HL-60 (cell line): ENCODE results near the gene SLCO2A1.

Source experiments
- DNase-seq, 2 experiments: peaks; one replicate each; pipeline ENCODE4 v3.0.0-alpha.2; 2010 to 2020; ENCODE audit warnings: low read depth in 1 of 2, low spot score in 1 of 2
- H3K27ac ChIP-seq: fragments of 250-450 bp; sonication (Bioruptor Pico); replicated peaks from 2 replicates; pipeline ENCODE4 v1.5.1; 2020; ENCODE audit warnings: mild to moderate bottlenecking, moderate library complexity
- H3K27me3 ChIP-seq: fragments of 250-450 bp; sonication (Bioruptor Pico); 2 replicates; pipeline ENCODE4 v1.5.1; 2021; ENCODE audit warnings: mild to moderate bottlenecking, moderate library complexity; ENCODE audit not compliant: insufficient read depth, poor library complexity, severe bottlenecking
- H3K4me3 ChIP-seq: replicated peaks from 2 replicates; pipeline ENCODE4 v1.5.1; 2011; ENCODE audit warnings: mild to moderate bottlenecking, control low read depth, low read length; ENCODE audit not compliant: insufficient read depth
- GABPA ChIP-seq: IDR thresholded peaks from 2 replicates; pipeline ENCODE4 v1.6.1; 2012; ENCODE audit warnings: low read depth
- POLR2AphosphoS5 ChIP-seq: IDR thresholded peaks from 2 replicates; pipeline ENCODE4 v1.6.1; 2012; ENCODE audit warnings: low read depth
- SPI1 ChIP-seq: IDR thresholded peaks from 2 replicates; pipeline ENCODE4 v1.6.1; 2012; ENCODE audit warnings: low read depth, mild to moderate bottlenecking, borderline replicate concordance
- TF ChIP-seq, protein P1 (sequence below): IDR thresholded peaks from one replicate; pipeline ENCODE4 v1.5.1; 2011; ENCODE audit warnings: low read length, control low read depth, inconsistent platforms; ENCODE audit not compliant: insufficient read depth
- TF ChIP-seq, protein P2 (sequence below): IDR thresholded peaks from 2 replicates; pipeline ENCODE4 v1.6.1; 2012; ENCODE audit warnings: low read depth; ENCODE audit not compliant: insufficient replicate concordance

SLCO2A1 gene

DNA sequence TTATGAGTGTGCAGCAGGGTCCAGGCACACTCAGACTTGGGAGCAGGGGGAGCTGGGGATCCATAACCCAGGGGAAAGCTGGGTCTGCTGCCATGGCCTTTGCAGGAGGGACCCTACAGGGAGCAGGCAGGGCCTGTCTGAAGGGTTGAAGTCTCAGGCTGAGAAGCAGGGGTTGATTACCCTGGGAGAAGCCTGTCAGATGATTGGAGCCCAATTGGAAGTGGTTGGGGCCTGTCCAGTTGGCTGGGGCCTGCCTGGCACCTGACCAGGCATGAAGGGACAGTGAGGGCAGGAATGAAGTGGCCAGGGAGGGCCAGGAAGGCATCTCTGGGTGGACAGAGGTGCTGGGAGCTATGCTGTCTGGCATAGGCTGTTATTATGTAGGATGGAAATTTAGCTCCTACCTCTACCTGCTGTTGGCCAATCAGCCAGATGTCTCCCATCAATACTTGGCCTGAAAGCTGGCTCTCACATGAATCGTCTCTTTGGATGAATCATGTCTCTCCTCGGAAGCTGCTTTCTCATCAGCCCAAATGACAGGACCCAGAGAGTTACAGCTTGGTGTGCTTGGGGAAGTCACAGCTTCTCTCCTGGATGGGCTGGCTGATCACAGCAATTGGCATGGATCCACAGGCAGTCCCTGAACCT lies 27.4 kb upstream of the SLCO2A1 start:
- H3K27me3 ChIP-seq = no peaks in the 10 kb centered on the region
- H3K27ac ChIP-seq = no peak overlapping the region
- no peak for DNase-seq
- H3K4me3 ChIP-seq = no peak overlapping the region
- TF ChIP-seq, protein P1, sequence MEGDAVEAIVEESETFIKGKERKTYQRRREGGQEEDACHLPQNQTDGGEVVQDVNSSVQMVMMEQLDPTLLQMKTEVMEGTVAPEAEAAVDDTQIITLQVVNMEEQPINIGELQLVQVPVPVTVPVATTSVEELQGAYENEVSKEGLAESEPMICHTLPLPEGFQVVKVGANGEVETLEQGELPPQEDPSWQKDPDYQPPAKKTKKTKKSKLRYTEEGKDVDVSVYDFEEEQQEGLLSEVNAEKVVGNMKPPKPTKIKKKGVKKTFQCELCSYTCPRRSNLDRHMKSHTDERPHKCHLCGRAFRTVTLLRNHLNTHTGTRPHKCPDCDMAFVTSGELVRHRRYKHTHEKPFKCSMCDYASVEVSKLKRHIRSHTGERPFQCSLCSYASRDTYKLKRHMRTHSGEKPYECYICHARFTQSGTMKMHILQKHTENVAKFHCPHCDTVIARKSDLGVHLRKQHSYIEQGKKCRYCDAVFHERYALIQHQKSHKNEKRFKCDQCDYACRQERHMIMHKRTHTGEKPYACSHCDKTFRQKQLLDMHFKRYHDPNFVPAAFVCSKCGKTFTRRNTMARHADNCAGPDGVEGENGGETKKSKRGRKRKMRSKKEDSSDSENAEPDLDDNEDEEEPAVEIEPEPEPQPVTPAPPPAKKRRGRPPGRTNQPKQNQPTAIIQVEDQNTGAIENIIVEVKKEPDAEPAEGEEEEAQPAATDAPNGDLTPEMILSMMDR = no peak
- TF ChIP-seq, protein P2, sequence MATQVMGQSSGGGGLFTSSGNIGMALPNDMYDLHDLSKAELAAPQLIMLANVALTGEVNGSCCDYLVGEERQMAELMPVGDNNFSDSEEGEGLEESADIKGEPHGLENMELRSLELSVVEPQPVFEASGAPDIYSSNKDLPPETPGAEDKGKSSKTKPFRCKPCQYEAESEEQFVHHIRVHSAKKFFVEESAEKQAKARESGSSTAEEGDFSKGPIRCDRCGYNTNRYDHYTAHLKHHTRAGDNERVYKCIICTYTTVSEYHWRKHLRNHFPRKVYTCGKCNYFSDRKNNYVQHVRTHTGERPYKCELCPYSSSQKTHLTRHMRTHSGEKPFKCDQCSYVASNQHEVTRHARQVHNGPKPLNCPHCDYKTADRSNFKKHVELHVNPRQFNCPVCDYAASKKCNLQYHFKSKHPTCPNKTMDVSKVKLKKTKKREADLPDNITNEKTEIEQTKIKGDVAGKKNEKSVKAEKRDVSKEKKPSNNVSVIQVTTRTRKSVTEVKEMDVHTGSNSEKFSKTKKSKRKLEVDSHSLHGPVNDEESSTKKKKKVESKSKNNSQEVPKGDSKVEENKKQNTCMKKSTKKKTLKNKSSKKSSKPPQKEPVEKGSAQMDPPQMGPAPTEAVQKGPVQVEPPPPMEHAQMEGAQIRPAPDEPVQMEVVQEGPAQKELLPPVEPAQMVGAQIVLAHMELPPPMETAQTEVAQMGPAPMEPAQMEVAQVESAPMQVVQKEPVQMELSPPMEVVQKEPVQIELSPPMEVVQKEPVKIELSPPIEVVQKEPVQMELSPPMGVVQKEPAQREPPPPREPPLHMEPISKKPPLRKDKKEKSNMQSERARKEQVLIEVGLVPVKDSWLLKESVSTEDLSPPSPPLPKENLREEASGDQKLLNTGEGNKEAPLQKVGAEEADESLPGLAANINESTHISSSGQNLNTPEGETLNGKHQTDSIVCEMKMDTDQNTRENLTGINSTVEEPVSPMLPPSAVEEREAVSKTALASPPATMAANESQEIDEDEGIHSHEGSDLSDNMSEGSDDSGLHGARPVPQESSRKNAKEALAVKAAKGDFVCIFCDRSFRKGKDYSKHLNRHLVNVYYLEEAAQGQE = no peak
- TF ChIP-seq GABPA (no peak), SPI1 (no peak), POLR2AphosphoS5 (no peak)

- TF ChIP-seq GABPA = no peak
- TF ChIP-seq, protein P1 = no peak
- TF ChIP-seq POLR2AphosphoS5 = no peak
- TF ChIP-seq, protein P2 = no peak
- TF ChIP-seq SPI1 = no peak
- no peak for DNase-seq
- H3K27me3 ChIP-seq = no peaks in the 10 kb centered on the region
- H3K4me3 ChIP-seq = no peak overlapping the region
- no peak overlapping the region for H3K27ac ChIP-seq
Observed at GRCh38 chr3:134056464-134056891, 26.8 kb upstream of the SLCO2A1 start.

- TF ChIP-seq GABPA (no peak), POLR2AphosphoS5 (no peak), SPI1 (no peak)
- TF ChIP-seq, protein P2 = no peak
- TF ChIP-seq, protein P1 = no peak
- no peak for DNase-seq
- no peak overlapping the region for H3K27ac ChIP-seq
Observed at GRCh38 chr3:134055661-134056060, 25.9 kb upstream of the SLCO2A1 start.

More at GRCh38 chr3:134055661-134056060, 25.9 kb upstream of the SLCO2A1 start:
- Histone ChIP-seq H3K4me3 (no peak overlapping the region), H3K27me3 (no peaks in the 10 kb centered on the region)
